GM21390 (cell line): ENCODE results near the gene STRBP.

ENCODE experiments used
- ATAC-seq: cut with Tn5 transposase; IDR thresholded peaks from one replicate; pipeline ENCODE4 v1.9.1; 2021; ENCODE audit not compliant: unreplicated experiment

STRBP gene

GRCh38 chr9:123072407-123072995 is 195.9 kb downstream of the STRBP start:
- no peak for ATAC-seq
